ENCODE data around the gene GSG1L.

The GSG1L gene

DNA sequence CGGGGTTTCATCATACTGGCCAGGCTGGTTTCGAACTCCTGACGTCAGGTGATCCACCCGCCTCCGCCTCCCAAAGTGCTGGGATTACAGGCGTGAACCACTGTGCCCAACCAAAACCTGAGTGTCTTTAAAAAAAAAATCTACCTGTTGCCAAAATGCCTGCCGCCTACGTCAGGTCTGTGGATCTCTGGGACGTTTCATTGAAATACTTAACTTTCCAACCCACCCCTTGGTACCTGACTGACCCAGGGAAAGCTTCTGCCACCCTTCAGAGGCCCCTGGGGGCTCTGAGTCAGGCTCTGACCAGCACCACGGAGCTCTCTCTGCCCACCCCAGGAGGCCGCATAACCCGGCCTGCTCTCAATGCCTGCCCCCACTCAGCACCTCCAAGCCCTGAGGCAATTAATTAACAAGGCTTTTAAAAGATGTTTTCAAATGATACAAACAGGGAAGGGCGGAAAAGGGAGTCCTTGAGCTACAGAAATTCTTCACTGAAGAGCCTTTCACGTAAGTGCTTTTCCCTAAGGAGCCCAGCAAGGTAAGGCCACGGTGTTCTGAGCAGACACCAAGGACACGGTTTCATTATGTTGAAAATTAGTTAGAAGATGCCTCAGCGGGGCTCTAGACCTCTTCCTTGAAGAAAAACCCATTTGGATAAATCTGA is 29.3 kb upstream of the GSG1L start:
- DNase-seq (ENCODE audit: insufficient read length, low spot score) (no peak), FAIRE-seq (no peak)

- DNase-seq (ENCODE audit: insufficient read length, low spot score) (no peak), FAIRE-seq (no peak)
Measured at GRCh38 chr16:28091656-28092055, 28.1 kb upstream of the GSG1L start.

GRCh38 chr16:28090646-28091377 is 27.3 kb upstream of the GSG1L start:
- FAIRE-seq: no peak
- no peak for DNase-seq (ENCODE audit: insufficient read length, low spot score)

- no peak for DNase-seq (ENCODE audit: insufficient read length, low spot score)
- FAIRE-seq: no peak
Measured at GRCh38 chr16:28089992-28090365, 26.5 kb upstream of the GSG1L start.

GRCh38 chr16:28089205-28089991 is 25.9 kb upstream of the GSG1L start:
- FAIRE-seq: no peak
- DNase-seq (ENCODE audit: insufficient read length, low spot score): no peak

DNA sequence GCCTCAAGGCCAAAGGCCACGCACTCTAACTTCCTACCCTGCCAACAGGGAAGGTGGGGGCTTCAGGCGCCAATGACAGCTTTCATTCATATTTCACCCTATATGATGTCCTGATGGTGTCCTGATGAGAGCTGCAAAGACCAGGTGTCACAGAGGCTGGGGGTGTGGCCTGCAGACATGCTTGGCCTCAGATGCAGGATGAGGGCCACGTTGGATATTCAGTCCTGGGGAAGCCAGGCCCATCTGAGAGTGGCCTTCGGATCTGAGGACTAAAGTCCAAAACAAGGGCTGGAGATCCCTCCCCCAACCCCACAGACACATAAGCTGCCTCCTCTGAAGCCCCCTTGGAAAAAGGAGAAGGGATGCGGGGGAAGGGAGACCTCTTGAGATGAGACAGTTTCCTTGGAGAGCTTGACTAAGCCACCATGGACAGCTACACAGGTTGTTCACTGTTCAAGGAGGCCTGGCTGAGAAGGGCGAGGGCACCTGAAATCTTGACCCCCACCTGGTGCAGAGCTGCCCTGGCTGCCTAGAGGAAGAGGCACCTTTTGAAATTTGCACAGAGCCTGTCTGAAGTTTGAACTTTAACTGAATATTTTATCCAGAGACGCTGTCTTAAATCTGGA is 24.3 kb upstream of the GSG1L start:
- DNase-seq (ENCODE audit: insufficient read length, low spot score) (no peak), FAIRE-seq (no peak)

- DNase-seq (ENCODE audit: insufficient read length, low spot score) (no peak), FAIRE-seq (no peak)
Measured at GRCh38 chr16:28087140-28087660, 23.7 kb upstream of the GSG1L start.

DNA sequence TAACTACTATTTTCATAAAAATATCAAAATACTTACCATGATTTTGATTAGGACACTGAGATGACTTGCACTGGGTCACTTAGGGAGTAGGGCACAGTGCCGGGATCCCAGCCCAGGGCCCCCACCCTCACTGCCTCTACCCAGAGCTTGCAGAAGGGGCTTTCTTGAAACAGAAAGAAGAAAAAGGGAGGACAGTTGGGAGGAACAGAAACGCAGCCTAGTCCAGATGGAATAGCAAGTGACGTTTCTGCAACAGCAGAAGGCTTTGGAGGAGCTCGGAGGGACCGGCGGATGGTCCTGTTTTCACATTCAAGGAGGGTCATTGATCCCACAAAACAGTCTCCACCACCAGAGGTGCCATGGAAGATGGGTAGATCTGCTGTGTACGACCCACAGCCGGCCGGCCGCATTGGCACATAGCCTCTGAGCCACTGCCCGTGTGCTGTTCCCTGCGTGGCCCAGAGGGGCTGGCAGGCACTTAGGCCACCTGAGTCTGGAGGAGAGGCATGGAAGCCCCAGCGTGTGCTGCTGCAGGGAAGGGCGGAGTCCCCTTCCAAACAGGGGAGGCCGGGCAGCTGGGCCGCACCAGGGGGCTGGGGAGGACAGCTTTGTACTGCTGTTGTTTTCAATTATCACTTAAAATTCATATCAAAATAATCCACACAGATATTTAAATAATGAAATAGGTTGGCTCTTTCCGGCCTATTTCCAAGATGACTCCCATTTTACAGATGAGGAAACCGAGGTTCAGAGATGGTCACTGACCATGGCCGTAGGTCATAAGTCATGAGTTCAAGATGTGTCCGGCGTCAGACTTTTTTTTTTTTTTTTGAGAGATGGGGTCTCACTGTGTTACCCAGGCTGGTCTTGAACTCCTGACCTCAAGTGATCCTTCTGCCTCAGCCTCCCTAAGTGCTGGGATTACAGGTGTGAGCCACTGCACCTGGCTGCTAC is 22.9 kb upstream of the GSG1L start:
- FAIRE-seq (no peak), DNase-seq (ENCODE audit: insufficient read length, low spot score) (no peak)

- no peak for FAIRE-seq
Measured at GRCh38 chr16:28085389-28086171, 22.1 kb upstream of the GSG1L start.

DNA sequence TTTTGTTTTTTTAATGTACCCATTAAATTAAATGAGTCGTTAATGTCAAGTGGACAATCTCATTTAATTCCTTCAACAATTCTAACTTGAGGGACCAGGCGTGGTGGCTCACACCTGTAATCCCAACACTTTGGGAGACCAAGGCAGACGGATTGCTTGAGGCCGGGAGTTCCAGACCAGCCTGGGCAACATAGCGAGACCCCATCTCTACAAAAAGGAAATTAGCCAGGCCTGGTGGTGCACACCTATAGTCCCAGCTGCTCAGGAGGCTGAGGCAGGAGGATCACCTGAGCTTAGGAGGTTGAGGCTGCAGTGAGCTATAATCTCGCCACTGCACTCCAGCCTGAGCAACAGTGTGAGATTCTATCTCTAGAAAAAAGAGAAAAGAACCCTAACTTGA is 20.7 kb upstream of the GSG1L start:
- FAIRE-seq (no peak), DNase-seq (ENCODE audit: insufficient read length, low spot score) (no peak)

More at GRCh38 chr16:28085389-28086171, 22.1 kb upstream of the GSG1L start:
- DNase-seq (ENCODE audit: insufficient read length, low spot score): no peak

DNA sequence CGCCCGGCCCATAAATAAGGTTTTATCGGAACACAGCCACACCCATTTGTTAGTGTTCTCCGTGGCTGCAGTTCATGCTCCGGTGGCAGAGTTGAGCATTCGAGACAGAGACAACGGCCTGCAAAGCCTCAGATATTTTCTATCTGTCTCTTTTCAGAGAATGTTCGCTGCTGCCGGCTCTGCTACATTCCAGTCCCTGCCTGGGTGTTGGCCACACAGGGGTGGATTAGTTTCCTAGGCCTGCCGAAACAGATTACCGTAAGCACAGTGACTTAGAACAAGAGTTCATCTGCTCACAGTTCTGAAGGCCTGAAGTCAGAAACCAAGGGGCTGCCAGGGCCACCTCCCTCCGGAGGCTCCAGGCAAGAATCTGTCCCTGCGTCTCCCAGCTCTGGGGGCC is 19.1 kb upstream of the GSG1L start:
- FAIRE-seq (no peak), DNase-seq (ENCODE audit: insufficient read length, low spot score) (no peak)

- FAIRE-seq: no peak
- no peak for DNase-seq (ENCODE audit: insufficient read length, low spot score)
Measured at GRCh38 chr16:28081391-28081968, 18.0 kb upstream of the GSG1L start.

- FAIRE-seq: no peak
- no peak for DNase-seq (ENCODE audit: insufficient read length, low spot score)
Measured at GRCh38 chr16:28078261-28078660, 14.7 kb upstream of the GSG1L start.

DNA sequence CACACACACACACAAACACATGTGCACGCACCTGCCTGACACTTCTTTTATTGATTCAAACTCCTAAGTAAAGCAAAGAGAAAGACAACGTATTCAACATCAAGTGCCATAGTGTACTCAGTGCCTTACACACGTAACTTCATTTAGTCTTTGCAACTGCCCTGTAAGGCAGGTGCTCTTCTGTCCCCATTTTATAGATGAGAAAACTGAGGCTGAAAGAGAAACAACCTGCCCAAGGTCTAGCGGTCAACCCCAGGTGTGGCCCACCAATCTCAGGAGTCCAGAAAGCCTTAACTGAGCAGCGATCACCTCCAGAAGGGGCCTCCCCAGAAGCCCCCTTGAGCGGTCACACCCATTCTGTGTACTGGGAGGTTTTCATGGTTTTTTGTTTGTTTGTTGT is 10.3 kb upstream of the GSG1L start:
- FAIRE-seq: no peak

DNA sequence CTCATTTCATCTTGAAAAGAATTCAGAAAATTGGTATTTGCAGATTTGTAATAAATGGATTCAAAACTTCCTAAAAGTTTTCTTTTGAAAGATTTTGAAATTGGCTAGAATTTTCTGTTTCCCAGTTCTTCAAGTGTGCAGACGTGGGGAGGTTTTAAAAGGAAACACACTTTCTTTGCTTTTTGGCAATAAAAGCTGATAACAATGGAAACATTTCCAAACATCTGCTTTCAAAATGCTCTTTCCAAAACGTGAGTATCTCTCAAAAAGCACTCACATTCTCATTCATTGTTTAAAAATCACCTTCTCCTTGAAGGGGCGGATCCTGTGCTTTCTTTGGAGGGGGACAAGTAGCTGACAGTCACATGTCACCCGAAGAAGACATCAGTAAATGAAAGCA is 8.6 kb upstream of the GSG1L start:
- FAIRE-seq (no peak), DNase-seq (ENCODE audit: insufficient read length, low spot score) (no peak)

More for the DNA sequence above, 10.3 kb upstream of the GSG1L start:
- DNase-seq (ENCODE audit: insufficient read length, low spot score): no peak

DNA sequence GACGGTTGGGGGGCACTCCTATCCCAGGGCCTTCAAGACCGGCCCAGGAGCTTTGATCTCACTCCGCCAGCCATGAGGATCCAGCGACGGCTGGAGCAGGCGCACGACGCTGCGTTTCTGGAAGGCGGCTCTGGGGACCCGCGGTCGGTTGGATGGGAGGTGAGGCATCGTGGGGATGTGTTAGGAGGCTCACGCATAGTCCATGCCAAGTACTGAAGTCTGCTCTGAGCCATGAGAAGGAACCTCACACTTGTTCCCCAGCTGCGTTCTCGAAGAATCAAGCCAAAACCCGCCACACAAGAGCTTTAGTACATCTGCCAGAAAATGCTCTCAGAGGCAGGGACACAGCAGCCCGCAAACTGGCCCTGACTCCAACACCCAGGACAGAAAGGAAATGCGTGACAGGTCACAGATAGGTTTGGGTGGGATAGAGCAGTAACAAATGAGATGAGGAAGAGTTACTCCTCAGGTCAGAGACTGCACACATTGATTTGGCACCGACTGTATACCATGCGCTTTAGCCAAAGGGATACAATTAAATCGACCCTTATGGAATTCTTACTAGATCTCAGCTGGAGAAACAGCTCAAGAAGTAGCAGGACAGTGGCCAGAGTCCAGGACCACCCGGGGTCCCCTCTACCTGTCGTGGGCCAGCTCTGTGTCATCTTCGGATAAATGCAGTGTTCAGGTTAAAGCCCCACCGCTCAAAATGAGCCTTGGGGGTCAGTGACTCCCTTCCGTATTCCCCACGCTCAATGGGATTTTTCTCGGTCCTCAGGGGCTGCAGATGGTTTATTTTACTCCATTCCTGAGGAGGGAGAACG is 6.7 kb upstream of the GSG1L start:
- FAIRE-seq: no peak
- DNase-seq (ENCODE audit: insufficient read length, low spot score): no peak

- no peak for DNase-seq (ENCODE audit: insufficient read length, low spot score)
- FAIRE-seq: no peak
Measured at GRCh38 chr16:28068976-28069375, 5.5 kb upstream of the GSG1L start.

Measured in GM19239 (cell line).